WTC11 (cell line): ENCODE data around the gene LRP3.

Source experiments
- AFF4 ChIP-seq: sonication (generic); formaldehyde crosslinking; IDR thresholded peaks from 2 replicates; pipeline ENCODE4 v1.8.1; 2023; ENCODE audit warnings: mild to moderate bottlenecking, missing genetic modification reagents, borderline replicate concordance
- CREB1 ChIP-seq: sonication (generic); formaldehyde crosslinking; IDR thresholded peaks from 2 replicates; pipeline ENCODE4 v1.8.0; 2023; ENCODE audit warnings: mild to moderate bottlenecking, missing genetic modification reagents
- CREM ChIP-seq: sonication (generic); formaldehyde crosslinking; IDR thresholded peaks from 2 replicates; pipeline ENCODE4 v1.8.1; 2022; ENCODE audit warnings: mild to moderate bottlenecking, missing genetic modification reagents, moderate library complexity
- CTCF ChIP-seq: fragments of 200-600 bp; IDR thresholded peaks from 2 replicates; pipeline ENCODE4 v1.8.0; 2022; ENCODE audit warnings: antibody characterized with exemption
- FOXJ3 ChIP-seq: sonication (generic); formaldehyde crosslinking; IDR thresholded peaks from 2 replicates; pipeline ENCODE4 v1.9.0; 2021; ENCODE audit warnings: missing genetic modification reagents, mild to moderate bottlenecking, borderline replicate concordance
- FOXP1 ChIP-seq: sonication (generic); formaldehyde crosslinking; IDR thresholded peaks from 2 replicates; pipeline ENCODE4 v1.8.0; 2022; ENCODE audit warnings: missing genetic modification reagents, mild to moderate bottlenecking, moderate library complexity, borderline replicate concordance
- MAX ChIP-seq: sonication (generic); formaldehyde crosslinking; IDR thresholded peaks from 2 replicates; pipeline ENCODE4 v1.8.0; 2022; ENCODE audit warnings: mild to moderate bottlenecking, missing genetic modification reagents
- PRDM15 ChIP-seq: sonication (generic); formaldehyde crosslinking; IDR thresholded peaks from 2 replicates; pipeline ENCODE4 v1.8.0; 2022; ENCODE audit warnings: missing genetic modification reagents
- PREB ChIP-seq: sonication (generic); formaldehyde crosslinking; IDR thresholded peaks from 2 replicates; pipeline ENCODE4 v1.8.1; 2022; ENCODE audit warnings: mild to moderate bottlenecking, missing genetic modification reagents, moderate library complexity, borderline replicate concordance
- RORB ChIP-seq: fragments of 250-450 bp; sonication (Bioruptor Pico); IDR thresholded peaks from 2 replicates; pipeline ENCODE4 v1.9.0; 2021; ENCODE audit warnings: mild to moderate bottlenecking
- SMAD4 ChIP-seq: sonication (generic); formaldehyde crosslinking; IDR thresholded peaks from 2 replicates; pipeline ENCODE4 v1.8.0; 2022; ENCODE audit warnings: mild to moderate bottlenecking, missing genetic modification reagents
- ZNF232 ChIP-seq: sonication (generic); formaldehyde crosslinking; IDR thresholded peaks from 2 replicates; pipeline ENCODE4 v1.8.0; 2022; ENCODE audit warnings: mild to moderate bottlenecking, missing genetic modification reagents

GRCh38 chr19:33217881-33218280 lies 23.8 kb downstream of the LRP3 start:
- no peak for TF ChIP-seq CTCF
- no peak for TF ChIP-seq PREB (CRISPR knock-in tag)
- no peak for TF ChIP-seq AFF4
- TF ChIP-seq CREB1 (CRISPR knock-in tag), result no peak
- no peak for TF ChIP-seq FOXP1
- no peak for TF ChIP-seq PRDM15
- no peak for TF ChIP-seq MAX
- no peak for TF ChIP-seq CREM (CRISPR knock-in tag)
- TF ChIP-seq SMAD4 (CRISPR knock-in tag), result no peak
- TF ChIP-seq FOXJ3, result no peak
- TF ChIP-seq RORB (CRISPR knock-in tag), result no peak
- TF ChIP-seq ZNF232 (CRISPR knock-in tag), result no peak
